NCI-H526 treated with DMSO at 0.1 percent for 48 hours (cell line): Measurements from ENCODE around the gene NIT1.
A peak's percentile ranks its signal among the peaks of the same experiment; 100 is the strongest.

Source experiments
- DNase-seq: peaks from one replicate; lab custom pipeline; 2025; lab: John Stamatoyannopoulos, UW

NIT1 gene

GRCh38 chr1:161083748-161084596 is 33.9 kb upstream of the NIT1 start:
- DNase-seq, result no peak

- DNase-seq, result no peak
Measured at GRCh38 chr1:161084597-161084988, 33.3 kb upstream of the NIT1 start.

DNA sequence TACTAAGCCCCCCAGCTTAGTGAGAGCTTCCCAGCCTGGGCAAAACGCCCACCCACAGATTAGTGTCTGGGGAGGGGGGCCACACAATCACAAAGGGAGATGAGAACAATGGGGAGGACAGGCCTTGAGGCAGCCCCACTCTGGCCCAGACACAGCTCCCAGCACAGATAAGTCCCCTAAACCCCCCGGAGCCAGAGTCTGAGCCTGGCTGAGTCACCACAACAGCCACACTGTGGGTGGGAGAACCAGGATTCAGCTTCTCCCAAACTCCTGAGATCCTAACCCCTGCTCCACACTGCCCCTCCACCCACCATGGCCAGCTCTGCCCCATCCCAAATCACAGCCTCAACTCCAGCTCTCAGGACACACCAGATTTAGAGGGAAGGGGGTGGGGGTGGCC is 32.7 kb upstream of the NIT1 start:
- DNase-seq, result no peak

DNA sequence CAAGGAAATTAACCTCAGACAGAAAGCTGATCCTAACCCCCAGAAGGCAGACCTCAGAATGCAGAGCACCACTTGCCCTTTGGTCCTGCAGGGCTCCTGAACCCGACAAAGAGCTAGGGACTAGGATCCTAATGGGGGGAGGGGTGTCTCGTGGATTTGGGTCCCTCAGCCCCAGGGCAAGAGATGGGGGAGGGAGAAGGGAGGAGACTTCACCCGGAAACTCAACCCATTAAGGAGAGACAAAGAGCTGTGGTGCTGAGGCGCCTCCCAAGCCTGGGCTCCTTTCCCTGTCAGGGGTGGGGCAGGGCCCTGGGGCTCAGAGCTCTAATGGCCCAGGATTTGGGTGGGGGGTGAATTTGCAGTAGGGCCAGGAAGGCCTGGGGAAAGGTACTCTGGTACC is 31.4 kb upstream of the NIT1 start:
- DNase-seq, result no peak

- no peak for DNase-seq
Measured at GRCh38 chr1:161088587-161089110, 29.3 kb upstream of the NIT1 start.

GRCh38 chr1:161089251-161089924 is 28.5 kb upstream of the NIT1 start, which contains the start of gene NECTIN4:
Gene NECTIN4 (minus strand): TSS chr1:161089558. CDS start chr1:161089296, 262 bp downstream.
- peak; percentile 31 for DNase-seq

GRCh38 chr1:161089938-161090337 is 28.0 kb upstream of the NIT1 start:
- no peak for DNase-seq

GRCh38 chr1:161090617-161091016 is 27.3 kb upstream of the NIT1 start:
- DNase-seq, result no peak

DNA sequence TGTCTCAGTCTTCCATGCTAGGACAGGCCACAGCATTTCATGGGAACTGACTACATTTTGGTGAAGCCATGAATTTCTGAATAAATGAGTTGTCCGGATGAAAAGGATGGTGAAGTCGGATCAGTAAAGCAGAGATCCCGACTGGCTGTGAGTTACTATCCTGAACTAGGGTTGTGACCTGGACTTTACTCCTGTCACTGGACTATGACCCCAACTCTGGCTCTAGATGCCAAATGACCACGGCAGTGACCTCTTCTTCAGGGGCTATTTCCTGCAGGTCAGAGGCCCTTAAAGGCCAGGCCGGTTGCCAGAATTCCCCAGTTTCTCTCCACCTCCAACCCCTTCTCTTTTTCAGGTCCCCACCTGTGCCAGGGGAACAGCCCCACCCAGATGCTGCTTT is 26.8 kb upstream of the NIT1 start:
- no peak for DNase-seq

GRCh38 chr1:161091796-161092507 is 26.0 kb upstream of the NIT1 start:
- DNase-seq, result no peak

GRCh38 chr1:161092621-161093028 is 25.3 kb upstream of the NIT1 start:
- DNase-seq, result no peak

DNA sequence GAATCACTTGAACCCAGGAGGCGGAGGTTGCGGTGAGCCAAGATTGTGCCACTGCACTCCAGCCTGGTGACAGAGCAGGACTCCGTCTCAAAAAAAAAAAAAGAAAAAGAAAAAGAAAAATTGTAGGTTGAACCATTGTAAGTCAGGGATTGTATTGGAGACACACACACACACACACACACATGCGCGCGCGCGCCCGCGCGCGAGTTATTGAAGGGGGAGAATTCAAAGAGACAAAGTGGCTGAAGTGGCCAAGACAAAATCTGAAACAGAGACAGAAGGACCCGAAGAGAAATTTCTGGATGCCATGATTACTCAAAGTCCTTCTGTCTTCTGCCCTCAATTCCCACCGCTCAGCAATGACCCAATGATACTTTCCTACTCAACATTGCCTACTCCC is 23.4 kb upstream of the NIT1 start:
- DNase-seq, result no peak

GRCh38 chr1:161095230-161095629 is 22.7 kb upstream of the NIT1 start:
- no peak for DNase-seq

- no peak for DNase-seq
Measured at GRCh38 chr1:161096015-161096414, 21.9 kb upstream of the NIT1 start.

DNA sequence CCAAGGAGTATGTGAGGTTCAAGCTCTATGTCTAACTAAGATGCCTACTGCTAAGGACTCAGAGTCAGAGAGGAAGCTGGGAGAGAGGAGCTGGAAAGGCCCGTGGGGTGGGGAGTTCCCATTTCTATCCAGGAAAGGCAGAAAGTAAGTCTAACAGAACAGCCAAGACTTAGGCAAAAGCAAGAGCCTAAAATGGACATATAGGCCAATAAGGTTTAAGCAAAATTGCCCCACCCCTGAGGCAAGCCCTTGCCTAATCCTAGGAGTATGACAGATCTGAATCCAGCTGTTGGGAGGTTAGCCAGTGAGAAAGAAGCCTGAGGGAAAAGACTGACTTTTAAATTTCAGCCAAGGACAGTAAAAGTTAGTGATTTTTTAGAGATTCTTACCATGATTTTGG is 21.4 kb upstream of the NIT1 start:
- no peak for DNase-seq

DNA sequence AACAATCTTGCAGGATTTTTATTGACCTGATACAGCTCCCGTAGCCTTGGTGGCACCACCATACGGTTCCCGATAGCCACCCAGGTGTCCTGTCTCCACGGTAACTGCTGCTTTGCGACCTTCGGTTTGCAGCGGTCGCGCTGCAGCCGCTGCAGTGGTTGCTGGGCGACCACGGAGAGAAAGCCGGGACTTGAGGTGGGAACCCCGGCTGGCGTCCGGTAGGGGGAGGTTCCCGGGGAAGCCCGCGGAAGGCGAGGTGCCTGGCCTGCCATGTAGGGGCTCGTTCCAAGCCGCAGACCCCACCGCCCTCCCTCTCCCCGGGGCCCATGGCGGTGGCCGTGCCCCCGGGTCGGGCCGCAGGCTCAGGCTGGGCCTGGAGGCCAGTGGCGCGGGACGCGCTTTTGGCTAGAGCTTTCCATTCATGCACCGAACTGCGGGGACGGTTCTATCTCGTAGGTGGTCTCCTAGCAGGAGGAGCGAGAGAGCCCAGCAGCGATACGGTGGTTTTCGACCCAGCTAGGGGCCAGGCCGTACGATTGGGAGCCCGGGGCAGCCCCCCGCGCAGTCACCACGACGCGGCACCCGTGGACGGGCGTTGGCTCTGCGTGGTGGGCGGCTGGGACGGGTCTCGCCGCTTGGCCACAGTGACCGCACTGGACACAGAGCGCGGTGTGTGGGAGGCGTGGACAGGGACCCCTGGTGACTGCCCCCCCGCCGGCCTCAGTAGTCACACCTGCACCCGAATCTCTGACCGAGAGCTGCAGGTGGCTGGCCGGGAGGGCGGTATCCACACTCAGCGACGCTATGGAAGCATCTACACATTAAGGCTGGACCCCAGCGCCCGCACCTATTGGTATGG is 19.5 kb upstream of the NIT1 start, which contains the start of gene KLHDC9:
TSS of gene KLHDC9 (plus strand) at position 152 of the 859 bp plus-strand sequence. CDS start at position 327, 175 bp downstream.
- DNase-seq, result peak; percentile 94

DNA sequence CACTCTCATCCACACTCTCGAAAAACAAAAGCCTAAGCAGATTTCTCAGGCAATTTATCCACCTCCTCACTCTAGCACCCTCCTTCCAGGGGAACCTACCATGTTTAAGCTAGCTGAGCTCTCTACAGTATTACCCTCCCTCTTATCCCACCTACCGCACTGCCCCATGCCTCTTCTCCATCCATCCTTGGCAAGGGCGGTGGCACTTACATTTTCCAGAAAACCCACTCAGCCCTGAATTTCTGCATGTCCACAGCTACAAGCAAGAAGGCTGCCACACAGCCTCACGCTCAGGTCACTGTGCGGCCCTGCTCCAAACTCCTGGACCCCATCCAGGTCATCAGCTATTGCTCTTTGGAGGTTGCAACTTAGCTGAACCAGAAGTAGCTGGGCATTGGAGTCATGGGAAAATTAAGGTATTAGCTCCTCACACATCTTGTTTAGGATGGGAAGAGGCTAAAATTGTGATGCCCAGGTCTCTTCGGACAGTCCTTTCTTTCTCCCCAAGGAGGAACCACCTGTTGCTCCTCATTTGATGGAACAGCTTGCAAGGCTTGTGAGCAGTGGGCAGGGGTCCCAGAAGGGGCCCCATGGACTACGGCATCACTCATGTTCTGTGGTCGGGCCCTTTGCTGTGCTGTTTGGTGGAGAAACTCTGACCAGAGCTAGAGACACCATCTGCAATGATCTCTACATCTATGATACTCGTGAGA is 18.7 kb upstream of the NIT1 start:
- DNase-seq, result no peak

DNA sequence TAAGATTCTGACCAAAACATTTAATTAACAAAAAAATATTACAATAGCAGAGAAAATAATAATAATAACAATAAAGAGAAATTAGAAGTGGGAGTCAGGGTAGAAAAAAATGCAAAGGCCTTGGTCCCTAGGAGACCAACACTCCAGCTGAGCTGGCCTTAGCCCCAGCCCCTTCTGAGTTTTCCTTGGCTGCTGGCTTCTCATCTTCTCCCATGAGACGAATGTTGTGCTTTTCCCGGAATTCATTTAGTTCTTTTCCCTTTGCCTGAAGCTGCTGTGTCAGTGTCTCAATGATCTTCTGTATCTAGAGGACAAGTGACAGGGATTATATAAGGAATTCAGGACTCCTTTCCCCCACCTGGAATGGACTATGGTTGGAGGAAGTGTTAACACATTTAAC is 17.3 kb upstream of the NIT1 start:
- DNase-seq, result no peak

- no peak for DNase-seq
Measured at GRCh38 chr1:161106431-161106830, 11.5 kb upstream of the NIT1 start.

- no peak for DNase-seq
Measured at GRCh38 chr1:161111117-161111516, 6.8 kb upstream of the NIT1 start.

GRCh38 chr1:161111527-161111926 is 6.4 kb upstream of the NIT1 start:
- no peak for DNase-seq
